NCI-H526 (cell line): Measurements from ENCODE around the gene TBX1.

Experiments used
- DNase-seq, 2 experiments: peaks; one replicate each; lab custom pipeline; 2025; lab: John Stamatoyannopoulos, UW

The TBX1 gene

GRCh38 chr22:19812910-19813309 is 52.3 kb downstream of the TBX1 start:
- no peak for DNase-seq

- no peak for DNase-seq
Measured at GRCh38 chr22:19814428-19814827, 53.9 kb downstream of the TBX1 start.

- no peak for DNase-seq
Measured at GRCh38 chr22:19815093-19815822, 54.7 kb downstream of the TBX1 start.

GRCh38 chr22:19815823-19816290 is 55.3 kb downstream of the TBX1 start:
- no peak for DNase-seq

- no peak for DNase-seq
Measured at GRCh38 chr22:19816372-19817119, 56.0 kb downstream of the TBX1 start.
